ENCODE measurements around the gene CALCOCO2.
"Not testable (repeated sequence)": the region's sequence is repeated elsewhere in the genome, so short reads cannot be mapped to it uniquely, and the experiment has no call there.

CALCOCO2 gene

DNA sequence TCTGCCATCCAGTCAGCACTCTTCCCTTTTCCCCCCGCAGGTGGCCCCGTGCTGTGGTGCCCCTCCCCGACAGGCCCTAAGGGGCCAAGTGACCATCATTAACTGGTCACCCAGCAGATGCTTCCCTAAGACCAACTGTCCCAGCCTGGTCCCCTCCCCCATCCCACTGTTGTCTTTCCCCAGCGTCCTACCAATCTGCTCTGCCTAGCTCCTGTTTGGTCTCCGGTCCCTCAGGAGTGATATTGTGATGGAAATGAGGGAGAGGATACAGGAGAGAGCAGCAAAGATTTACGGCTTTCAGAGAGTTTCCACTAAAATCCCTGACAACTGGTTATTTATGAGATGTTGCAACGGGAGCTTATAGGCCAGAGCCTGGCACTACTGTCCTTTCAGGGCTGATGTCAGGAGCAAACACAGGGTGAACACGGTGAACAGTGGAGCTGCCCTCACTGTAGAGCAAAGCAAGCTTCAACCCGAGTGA is 12.4 kb upstream of the CALCOCO2 start:
- no peak overlapping the region for H3K9ac ChIP-seq (ENCODE audit: low read length)
- H3K4me1 ChIP-seq (ENCODE audit: insufficient read depth, low read length, severe bottlenecking) = peaks cover 7% of the 10 kb centered on the region
- no peaks in the 10 kb centered on the region for H4K20me1 ChIP-seq (ENCODE audit: insufficient read depth, low read length)
- H3K4me3 ChIP-seq (ENCODE audit: low read depth, low read length, poor library complexity, severe bottlenecking) = no peak overlapping the region
- TF ChIP-seq EZH2 (IDR thresholded peaks at IDR 0.05; ENCODE audit: borderline replicate concordance, low read length) = no peak
- no peaks in the 10 kb centered on the region for H3K79me2 ChIP-seq (ENCODE audit: insufficient read depth, low read length)
- no peaks in the 10 kb centered on the region for H3K36me3 ChIP-seq (ENCODE audit: insufficient read depth, low read length)
- H2AFZ ChIP-seq (ENCODE audit: low read length) = no peak overlapping the region
- no peak overlapping the region for H3K27ac ChIP-seq (ENCODE audit: low read depth, low read length, poor library complexity, severe bottlenecking)
- H3K27me3 ChIP-seq (ENCODE audit: insufficient read depth, low read length) = 0 out of 2 replicates have a peak, but pooled peaks cover 4% of the 10 kb centered on the region
- H3F3A ChIP-seq (ENCODE audit: insufficient read depth, low read length) = no peaks in the 10 kb centered on the region
- H3K9me3 ChIP-seq (ENCODE audit: low read length) = no peaks in the 10 kb centered on the region
- no peak overlapping the region for H3K4me2 ChIP-seq (ENCODE audit: low read length)
- no peaks in the 10 kb centered on the region for H3K9me2 ChIP-seq (ENCODE audit: low read depth, low read length)

DNA sequence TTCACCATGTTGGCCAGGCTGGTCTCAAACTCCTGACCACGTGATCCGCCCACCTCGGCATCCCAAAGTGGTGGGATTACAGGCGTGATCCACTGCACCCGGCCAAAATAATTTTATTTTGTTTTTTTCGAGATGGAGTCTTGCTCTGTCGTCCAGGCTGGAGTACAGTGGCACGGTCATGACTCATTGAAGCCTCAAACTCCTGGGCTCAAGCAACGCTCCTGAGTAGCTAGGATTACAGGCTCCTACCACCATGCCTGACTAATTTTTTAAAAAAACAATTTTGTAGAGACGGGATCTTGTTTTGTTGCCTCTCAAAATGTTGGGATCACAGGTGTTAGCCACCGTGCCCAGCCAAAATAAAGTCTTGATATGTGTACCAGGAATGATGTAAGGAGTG is 11.4 kb upstream of the CALCOCO2 start:
- Histone ChIP-seq H3K4me3 (ENCODE audit: low read depth, low read length, poor library complexity, severe bottlenecking) (no peak overlapping the region), H2AFZ (ENCODE audit: low read length) (no peak overlapping the region), H3K9ac (ENCODE audit: low read length) (no peak overlapping the region), H3K27me3 (ENCODE audit: insufficient read depth, low read length) (0 out of 2 replicates have a peak, but pooled peaks cover 4% of the 10 kb centered on the region), H3K36me3 (ENCODE audit: insufficient read depth, low read length) (no peaks in the 10 kb centered on the region), H3K79me2 (ENCODE audit: insufficient read depth, low read length) (no peaks in the 10 kb centered on the region), H3K9me2 (ENCODE audit: low read depth, low read length) (no peaks in the 10 kb centered on the region), H3K4me1 (ENCODE audit: insufficient read depth, low read length, severe bottlenecking) (peaks cover 7% of the 10 kb centered on the region), H3K27ac (ENCODE audit: low read depth, low read length, poor library complexity, severe bottlenecking) (no peak overlapping the region), H3F3A (ENCODE audit: insufficient read depth, low read length) (no peaks in the 10 kb centered on the region), H3K4me2 (ENCODE audit: low read length) (no peak overlapping the region), H3K9me3 (ENCODE audit: low read length) (no peaks in the 10 kb centered on the region), H4K20me1 (ENCODE audit: insufficient read depth, low read length) (no peaks in the 10 kb centered on the region)
- TF ChIP-seq EZH2 (IDR thresholded peaks at IDR 0.05; ENCODE audit: borderline replicate concordance, low read length) = no peak
- TF ChIP-seq, protein P1, sequence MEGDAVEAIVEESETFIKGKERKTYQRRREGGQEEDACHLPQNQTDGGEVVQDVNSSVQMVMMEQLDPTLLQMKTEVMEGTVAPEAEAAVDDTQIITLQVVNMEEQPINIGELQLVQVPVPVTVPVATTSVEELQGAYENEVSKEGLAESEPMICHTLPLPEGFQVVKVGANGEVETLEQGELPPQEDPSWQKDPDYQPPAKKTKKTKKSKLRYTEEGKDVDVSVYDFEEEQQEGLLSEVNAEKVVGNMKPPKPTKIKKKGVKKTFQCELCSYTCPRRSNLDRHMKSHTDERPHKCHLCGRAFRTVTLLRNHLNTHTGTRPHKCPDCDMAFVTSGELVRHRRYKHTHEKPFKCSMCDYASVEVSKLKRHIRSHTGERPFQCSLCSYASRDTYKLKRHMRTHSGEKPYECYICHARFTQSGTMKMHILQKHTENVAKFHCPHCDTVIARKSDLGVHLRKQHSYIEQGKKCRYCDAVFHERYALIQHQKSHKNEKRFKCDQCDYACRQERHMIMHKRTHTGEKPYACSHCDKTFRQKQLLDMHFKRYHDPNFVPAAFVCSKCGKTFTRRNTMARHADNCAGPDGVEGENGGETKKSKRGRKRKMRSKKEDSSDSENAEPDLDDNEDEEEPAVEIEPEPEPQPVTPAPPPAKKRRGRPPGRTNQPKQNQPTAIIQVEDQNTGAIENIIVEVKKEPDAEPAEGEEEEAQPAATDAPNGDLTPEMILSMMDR (IDR thresholded peaks at IDR 0.05; ENCODE audit: low read length) = no peak

DNA sequence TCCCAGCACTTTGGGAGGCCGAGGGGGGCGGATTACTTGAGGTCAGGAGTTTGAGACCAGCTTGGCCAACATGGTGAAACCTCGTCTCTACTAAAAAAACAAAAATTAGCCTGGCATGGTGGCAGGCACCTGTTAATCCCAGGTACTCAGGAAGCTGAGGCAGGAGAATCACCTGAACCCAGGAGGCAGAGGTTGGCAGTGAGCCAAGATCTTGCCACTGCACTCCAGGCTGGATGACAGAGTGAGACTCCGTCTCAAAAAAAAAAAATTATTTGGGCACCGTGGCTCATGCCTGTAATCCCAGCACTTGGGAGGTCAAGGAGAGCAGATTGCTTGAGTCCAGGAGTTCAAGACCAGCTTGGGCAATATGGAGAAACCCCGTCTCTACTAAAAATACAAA is 9.9 kb upstream of the CALCOCO2 start:
- H3K9me3 ChIP-seq (ENCODE audit: low read length); H3K36me3 ChIP-seq (ENCODE audit: insufficient read depth, low read length); H3K4me2 ChIP-seq (ENCODE audit: low read length); H3K27me3 ChIP-seq (ENCODE audit: insufficient read depth, low read length); H3K9me2 ChIP-seq (ENCODE audit: low read depth, low read length); H3K79me2 ChIP-seq (ENCODE audit: insufficient read depth, low read length); H3F3A ChIP-seq (ENCODE audit: insufficient read depth, low read length); H3K9ac ChIP-seq (ENCODE audit: low read length); H3K4me3 ChIP-seq (ENCODE audit: low read depth, low read length, poor library complexity, severe bottlenecking); H3K4me1 ChIP-seq (ENCODE audit: insufficient read depth, low read length, severe bottlenecking); H3K27ac ChIP-seq (ENCODE audit: low read depth, low read length, poor library complexity, severe bottlenecking); H4K20me1 ChIP-seq (ENCODE audit: insufficient read depth, low read length); H2AFZ ChIP-seq (ENCODE audit: low read length): not testable (repeated sequence)

DNA sequence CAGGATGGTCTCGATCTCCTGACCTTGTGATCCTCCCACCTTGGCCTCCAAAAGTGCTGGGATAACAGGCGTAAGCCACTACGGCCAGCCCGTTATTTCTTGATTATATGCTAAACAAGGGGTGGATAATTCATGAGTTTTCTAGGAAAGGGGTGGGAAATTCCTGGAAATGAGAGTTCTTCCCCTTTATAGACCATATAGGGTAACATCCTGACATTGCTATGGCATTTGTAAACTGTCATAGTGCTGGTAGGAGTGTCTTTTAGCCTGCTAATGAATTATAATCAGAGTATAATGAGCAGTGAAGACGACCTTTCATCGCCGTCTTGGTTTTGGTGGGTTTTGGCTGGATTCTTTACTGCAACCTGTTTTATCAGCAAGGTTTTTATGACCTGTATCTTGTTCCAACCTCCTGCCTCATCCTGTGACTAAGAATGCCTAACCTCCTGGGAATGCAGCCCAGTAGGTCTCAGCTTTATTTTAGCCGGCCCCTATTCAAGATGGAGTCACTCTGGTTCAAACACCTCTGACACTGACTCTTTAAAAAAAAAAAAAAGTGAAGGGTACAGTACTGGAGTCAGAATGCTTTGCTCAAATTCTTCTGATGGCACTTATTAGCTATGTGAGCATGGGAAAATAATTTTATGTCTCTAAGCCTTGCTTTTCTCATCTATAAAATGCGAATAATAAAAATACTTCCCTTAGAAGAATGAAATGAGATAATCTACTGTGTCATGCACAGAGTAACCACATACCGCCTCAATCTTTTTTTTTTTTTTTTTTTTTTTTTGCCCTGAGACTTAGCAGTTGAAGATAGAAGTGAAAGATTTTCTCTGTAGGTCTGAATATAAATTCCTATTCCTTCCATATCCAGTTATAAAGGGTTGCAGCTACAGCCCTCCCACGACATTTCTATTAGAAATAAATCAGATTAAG is 5.1 kb upstream of the CALCOCO2 start:
- no peaks in the 10 kb centered on the region for H3K9me3 ChIP-seq (ENCODE audit: low read length)
- TF ChIP-seq EZH2 (IDR thresholded peaks at IDR 0.05; ENCODE audit: borderline replicate concordance, low read length) = no peak
- TF ChIP-seq, protein P1 (IDR thresholded peaks at IDR 0.05; ENCODE audit: low read length) = no peak
- no peak overlapping the region for H3K4me3 ChIP-seq (ENCODE audit: low read depth, low read length, poor library complexity, severe bottlenecking)
- H3K4me1 ChIP-seq (ENCODE audit: insufficient read depth, low read length, severe bottlenecking) = no peaks in the 10 kb centered on the region
- no peaks in the 10 kb centered on the region for H4K20me1 ChIP-seq (ENCODE audit: insufficient read depth, low read length)
- no peaks in the 10 kb centered on the region for H3K9me2 ChIP-seq (ENCODE audit: low read depth, low read length)
- 0 out of 2 replicates have a peak, but pooled peaks cover 1% of the 10 kb centered on the region for H3K27me3 ChIP-seq (ENCODE audit: insufficient read depth, low read length)
- no peak overlapping the region for H2AFZ ChIP-seq (ENCODE audit: low read length)
- no peaks in the 10 kb centered on the region for H3K36me3 ChIP-seq (ENCODE audit: insufficient read depth, low read length)
- H3F3A ChIP-seq (ENCODE audit: insufficient read depth, low read length) = no peaks in the 10 kb centered on the region
- no peak overlapping the region for H3K27ac ChIP-seq (ENCODE audit: low read depth, low read length, poor library complexity, severe bottlenecking)
- H3K4me2 ChIP-seq (ENCODE audit: low read length) = no peak overlapping the region
- no peak overlapping the region for H3K9ac ChIP-seq (ENCODE audit: low read length)
- no peaks in the 10 kb centered on the region for H3K79me2 ChIP-seq (ENCODE audit: insufficient read depth, low read length)
